GM12892 (cell line): Measurements from ENCODE around the gene CSRNP2.

Experiments
- POLR2A ChIP-seq: IDR thresholded peaks from 2 replicates; pipeline ENCODE4 v1.6.1; 2011; ENCODE audit warnings: low read depth, low read length, control low read depth
- POLR2AphosphoS5 ChIP-seq: IDR thresholded peaks from 2 replicates; pipeline ENCODE4 v1.6.1; 2011; ENCODE audit warnings: low read depth, low read length, control low read depth

DNA sequence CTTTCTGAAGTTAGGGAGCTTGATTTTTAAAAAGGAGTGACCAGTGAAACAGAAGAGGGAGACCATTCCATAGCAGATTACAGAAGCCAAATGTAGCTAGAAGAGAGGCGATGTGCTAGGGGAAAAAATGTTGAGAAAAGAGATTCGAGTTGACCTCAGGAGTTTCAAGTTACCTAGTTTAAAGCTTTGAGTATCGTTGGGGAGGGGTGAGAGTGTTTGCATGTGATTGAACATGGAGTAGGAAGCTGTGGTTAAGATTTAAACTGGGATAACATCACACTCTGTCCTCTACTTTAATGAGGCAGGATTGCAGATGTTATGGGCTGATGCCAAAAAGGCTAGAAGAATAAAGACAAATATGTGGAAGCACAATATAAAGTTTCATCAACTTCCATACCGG, 31.6 kb downstream of the CSRNP2 start:
- TF ChIP-seq POLR2AphosphoS5, result no peak
- no peak for TF ChIP-seq POLR2A
